CD14-positive monocyte (primary cell): ENCODE measurements around the gene FHIT. TPM values are rescaled to one million over a fixed set of nuclear protein-coding genes. Genes with fewer than 3 reads are reported as not detected.

Source experiments
- DNase-seq, 3 donors: peaks; one replicate each; pipeline ENCODE4 v3.0.0-alpha.2; 2011 to 2022
- H2AFZ ChIP-seq: 2 replicates; pipeline ENCODE4 v1.6.0; 2012; ENCODE audit warnings: mild to moderate bottlenecking, low read depth, low read length, inconsistent platforms; ENCODE audit not compliant: insufficient read depth, poor library complexity, severe bottlenecking
- H3K27ac ChIP-seq, 2 donors: 1 replicate in 1 of 2; 2 replicates in 1 of 2; pipeline ENCODE4 v1.5.1; 2012 to 2013; ENCODE audit warnings: low read length in 2 of 2, control low read depth in 1 of 2, inconsistent platforms in 1 of 2, low read depth in 1 of 2, mild to moderate bottlenecking in 1 of 2
- H3K27me3 ChIP-seq, 2 donors: one replicate each; pipeline versions ENCODE4 v1.6.0 to v1.6.1; 2011 to 2013; ENCODE audit warnings: low read length in 2 of 2; ENCODE audit not compliant: control insufficient read depth in 2 of 2, insufficient read depth in 2 of 2
- H3K36me3 ChIP-seq, 2 donors: replicated peaks in 1 of 2; 1 replicate in 1 of 2; 2 replicates in 1 of 2; pipeline versions ENCODE4 v1.5.1 to v1.6.1; 2012 to 2013; ENCODE audit warnings: low read length in 2 of 2, control low read depth in 1 of 2, inconsistent platforms in 1 of 2, mild to moderate bottlenecking in 1 of 2; ENCODE audit not compliant: insufficient read depth in 2 of 2, control insufficient read depth in 1 of 2
- H3K4me1 ChIP-seq, 2 donors: 1 replicate in 1 of 2; 2 replicates in 1 of 2; pipeline versions ENCODE4 v1.5.1 to v1.6.1; 2012 to 2013; ENCODE audit warnings: low read length in 2 of 2, control low read depth in 1 of 2, inconsistent platforms in 1 of 2, mild to moderate bottlenecking in 1 of 2, moderate library complexity in 1 of 2; ENCODE audit not compliant: insufficient read depth in 2 of 2, control insufficient read depth in 1 of 2
- H3K4me2 ChIP-seq: replicated peaks from 2 replicates; pipeline ENCODE3; 2012; ENCODE audit warnings: low read length, moderate library complexity, mild to moderate bottlenecking; ENCODE audit not compliant: poor library complexity, severe bottlenecking; ENCODE audit errors: extremely low read depth
- H3K4me3 ChIP-seq, 3 experiments: fragments of 200-600 bp in 1 of 3; sonication (generic) in 1 of 3; replicated peaks in 1 of 3; 1 replicate in 2 of 3; 2 replicates in 1 of 3; pipeline ENCODE4 v1.5.1; 2011 to 2013; ENCODE audit warnings: low read length in 3 of 3, mild to moderate bottlenecking in 3 of 3, control low read depth in 2 of 3, low read depth in 2 of 3, inconsistent platforms in 1 of 3, moderate library complexity in 1 of 3
- H3K79me2 ChIP-seq: 2 replicates; pipeline ENCODE4 v1.6.0; 2012; ENCODE audit warnings: mild to moderate bottlenecking, control low read depth, inconsistent platforms, low read length, moderate library complexity; ENCODE audit not compliant: insufficient read depth
- H3K9ac ChIP-seq: 2 replicates; pipeline ENCODE4 v1.6.0; 2017; ENCODE audit warnings: low read length, mild to moderate bottlenecking; ENCODE audit not compliant: insufficient read depth, poor library complexity, severe bottlenecking
- H3K9me3 ChIP-seq, 2 donors: replicated peaks in 1 of 2; 1 replicate in 1 of 2; 2 replicates in 1 of 2; pipeline versions ENCODE4 v1.5.1 to v1.6.1; 2012 to 2013; ENCODE audit warnings: low read length in 2 of 2, control low read depth in 1 of 2; ENCODE audit not compliant: control insufficient read depth in 1 of 2, insufficient read depth in 1 of 2
- H4K20me1 ChIP-seq: 2 replicates; pipeline ENCODE4 v1.6.0; 2012; ENCODE audit warnings: mild to moderate bottlenecking, low read length, control low read depth, moderate library complexity; ENCODE audit not compliant: insufficient read depth
- H3K27ac Mint-ChIP-seq, 7 donors: one replicate each; pipeline ENCODE4 v1.8.0; 2020; ENCODE audit warnings: mild to moderate bottlenecking in 7 of 7, mixed read lengths in 7 of 7, moderate library complexity in 6 of 7, inconsistent platforms in 2 of 7
- H3K27me3 Mint-ChIP-seq, 3 donors: one replicate each; pipeline ENCODE4 v1.8.0; 2021 to 2022; ENCODE audit warnings: low read depth in 3 of 3, mild to moderate bottlenecking in 3 of 3, mixed read lengths in 3 of 3, moderate library complexity in 3 of 3, inconsistent platforms in 1 of 3
- H3K36me3 Mint-ChIP-seq, 2 donors: one replicate each; pipeline ENCODE4 v1.8.0; 2020; ENCODE audit warnings: mixed read lengths in 2 of 2, inconsistent platforms in 1 of 2, mild to moderate bottlenecking in 1 of 2
- H3K4me1 Mint-ChIP-seq: one replicate; pipeline ENCODE4 v1.8.0; 2020; ENCODE audit warnings: mild to moderate bottlenecking, mixed read lengths
- H3K4me3 Mint-ChIP-seq, 2 donors: one replicate each; pipeline ENCODE4 v1.8.0; 2020; ENCODE audit warnings: mild to moderate bottlenecking in 2 of 2, mixed read lengths in 2 of 2, moderate library complexity in 1 of 2
- H3K9me3 Mint-ChIP-seq, 7 donors: one replicate each; pipeline ENCODE4 v1.8.0; 2020 to 2022; ENCODE audit warnings: mixed read lengths in 7 of 7, mild to moderate bottlenecking in 6 of 7, moderate library complexity in 6 of 7, inconsistent platforms in 2 of 7
- CTCF ChIP-seq: fragments of 200-600 bp; IDR thresholded peaks from one replicate; pipeline ENCODE4 v1.8.0; 2022; ENCODE audit warnings: antibody characterized with exemption, mild to moderate bottlenecking
- WGBS: methylation state at CpG from one replicate; pipeline ENCODE4 v1.1.5; 2013; ENCODE audit warnings: missing lambda C conversion rate; ENCODE audit not compliant: insufficient coverage; 5-methylcytosine and 5-hydroxymethylcytosine counted together
- intact Hi-C, 2 donors: fragments of 100-400 bp; cut with micrococcal nuclease; formaldehyde crosslinking; loops; one replicate each; pipeline versions ENCODE4 v1.15.0 to v1.15.1; 2023
- polyA plus RNA-seq, 3 donors: library from polyadenylated mRNA; depleted of rRNA in 1 of 3; unstranded in 2 of 3; stranded (reverse) in 1 of 3; fragments of 300-500 nt in 2 of 3; fragments of >200 nt in 1 of 3; fragmentation: Illumina TruSeq in 2 of 3; gene quantifications; 1 replicate in 2 of 3; 2 replicates in 1 of 3; pipeline ENCODE4 v1.2.3, GENCODE V29; 2012 to 2021

Gene FHIT
- polyA plus RNA-seq, 3 donors, result 1.7 to 3.4 (median 3.2) TPM

GRCh38 chr3:60512506-60512905 is 738.7 kb downstream of the FHIT start:
- no peaks in the 10 kb centered on the region for H3K4me1 ChIP-seq
- no peak for TF ChIP-seq CTCF
- peaks cover 3 to 13% of the 10 kb centered on the region in 2 donors for H3K9me3 ChIP-seq
- H3K4me3 ChIP-seq, result no peak overlapping the region
- Mint-ChIP-seq H3K9me3 (peaks cover 0 to 7% (median 3%) of the 10 kb centered on the region in 7 donors), H3K4me3 (no peak overlapping the region), H3K36me3 (no peaks in the 10 kb centered on the region), H3K27me3 (no peaks in the 10 kb centered on the region), H3K4me1 (no peaks in the 10 kb centered on the region), H3K27ac (no peak overlapping the region)
- WGBS, result 100% methylated on average over 1 of the region's 1 CpG
- H3K36me3 ChIP-seq, result no peaks in the 10 kb centered on the region
- no peak for DNase-seq
- intact Hi-C loops, result no loop called here
- H4K20me1 ChIP-seq, result no peaks in the 10 kb centered on the region
- H3K4me2 ChIP-seq, result no peak overlapping the region
- no peak overlapping the region for H3K27ac ChIP-seq
- H3K79me2 ChIP-seq, result no peaks in the 10 kb centered on the region
- no peak overlapping the region for H2AFZ ChIP-seq
- no peaks in the 10 kb centered on the region for H3K27me3 ChIP-seq
- H3K9ac ChIP-seq, result no peak overlapping the region

DNA sequence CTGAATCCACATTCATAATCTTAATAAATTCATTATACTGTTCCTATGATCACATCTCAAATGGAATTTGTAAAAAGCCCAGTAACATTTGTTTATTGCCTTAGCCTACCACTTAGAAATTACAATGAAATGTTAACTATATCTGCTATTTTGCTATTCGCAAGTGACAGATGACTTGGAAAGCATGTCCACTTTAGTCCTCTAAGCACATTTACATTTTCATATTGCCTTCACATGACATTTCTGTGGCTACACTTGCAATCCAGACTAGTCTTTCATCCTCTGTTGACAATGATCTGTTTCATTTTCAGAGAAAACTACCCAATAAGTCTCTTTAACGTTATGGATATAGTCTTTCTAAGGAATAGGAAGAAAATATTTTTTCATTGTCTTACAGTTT is 741.8 kb downstream of the FHIT start:
- no peak overlapping the region for H3K27ac Mint-ChIP-seq
- no peak overlapping the region for H3K4me3 Mint-ChIP-seq
- Histone ChIP-seq H3K36me3 (no peaks in the 10 kb centered on the region), H3K79me2 (no peaks in the 10 kb centered on the region), H3K27me3 (no peaks in the 10 kb centered on the region), H3K9ac (no peak overlapping the region), H3K27ac (no peak overlapping the region), H3K4me3 (no peak overlapping the region), H4K20me1 (no peaks in the 10 kb centered on the region), H3K9me3 (peaks cover 3 to 8% of the 10 kb centered on the region in 2 donors), H2AFZ (no peak overlapping the region), H3K4me1 (no peaks in the 10 kb centered on the region), H3K4me2 (no peak overlapping the region)
- no peaks in the 10 kb centered on the region for H3K27me3 Mint-ChIP-seq
- no peak for TF ChIP-seq CTCF
- intact Hi-C loops, result no loop called here
- no peaks in the 10 kb centered on the region for H3K36me3 Mint-ChIP-seq
- no peak for DNase-seq
- peaks cover 0 to 7% (median 3%) of the 10 kb centered on the region in 7 donors for H3K9me3 Mint-ChIP-seq
- H3K4me1 Mint-ChIP-seq, result no peaks in the 10 kb centered on the region
- WGBS, result 100% methylated on average over 1 of the region's 2 CpGs
